ENCODE data around the gene GGT1. TPM values are rescaled to one million over a fixed set of nuclear protein-coding genes. Genes with fewer than 3 reads are reported as not detected.
"Not testable (repeated sequence)": the region's sequence is repeated elsewhere in the genome, so short reads cannot be mapped to it uniquely, and the experiment has no call there.

Gene GGT1
- total and polyA plus RNA-seq, 2 of the 8 experiments (the other 6 are each of a cell fraction or from before 2014, with no cell fraction given), result 14.4 to 29.2 TPM

DNA sequence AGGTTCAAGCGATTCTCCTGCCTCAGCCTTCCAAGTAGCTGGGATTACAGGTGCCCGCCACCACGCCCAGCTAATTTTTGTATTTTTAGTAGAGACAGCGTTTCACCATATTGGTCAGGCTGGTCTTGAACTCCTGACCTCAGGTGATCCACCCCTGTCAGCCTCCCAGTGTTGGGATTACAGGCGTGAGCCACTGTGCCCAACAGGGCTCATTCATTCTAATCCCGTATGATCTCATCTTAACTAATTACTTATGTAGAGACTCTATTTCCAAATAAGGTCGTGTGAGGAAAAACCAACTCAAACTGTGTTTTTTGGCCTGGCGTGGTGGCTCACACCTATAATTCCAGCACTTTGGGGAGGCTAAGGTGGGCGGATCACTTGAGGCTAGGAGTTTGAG is 5.9 kb upstream of the GGT1 start:
- FAIRE-seq; H4K20me1 ChIP-seq (replicated peaks in 1 of 2; ENCODE audit: control insufficient read depth in 1 of 2, insufficient read depth in 2 of 2, low read length in 2 of 2); H3K56ac ChIP-seq (replicated peaks; ENCODE audit: insufficient read length, low read depth, low read length); H2BK120ac ChIP-seq (replicated peaks; ENCODE audit: low read depth, low read length); H3K4me3 ChIP-seq (ENCODE audit: extremely low read depth in 1 of 4, insufficient read depth in 2 of 4, low read depth in 3 of 4, low read length in 4 of 4); H4K5ac ChIP-seq (ENCODE audit: insufficient read length, low read depth, low read length); H3K18ac ChIP-seq (ENCODE audit: extremely low read depth, low read length); H2AK5ac ChIP-seq (ENCODE audit: low read depth, low read length); H2BK12ac ChIP-seq (ENCODE audit: low read depth, low read length); CTCF ChIA-PET (ENCODE audit: partially characterized antibody); H3K4ac ChIP-seq (replicated peaks; ENCODE audit: insufficient read length, low read depth, low read length); H3K79me2 ChIP-seq (ENCODE audit: control insufficient read depth in 1 of 2, insufficient read depth in 2 of 2, low read length in 2 of 2); H2AFZ ChIP-seq (ENCODE audit: low read length); H3K23ac ChIP-seq (ENCODE audit: insufficient read length); H3K4me2 ChIP-seq (ENCODE audit: insufficient read depth in 1 of 2, low read depth in 2 of 2, low read length in 2 of 2); H3K36me3 ChIP-seq (ENCODE audit: control insufficient read depth in 2 of 4, insufficient read depth in 4 of 4, low read length in 3 of 4); DNase-seq (ENCODE audit: low read depth in 1 of 2, low spot score in 2 of 2); H2BK20ac ChIP-seq (ENCODE audit: low read length); H3K23me2 ChIP-seq (ENCODE audit: low read depth, low read length); H3K27ac ChIP-seq (ENCODE audit: low read depth, low read length); H3K27me3 ChIP-seq (replicated peaks in 1 of 4; ENCODE audit: control insufficient read depth in 3 of 4, extremely low read depth in 1 of 4, insufficient read depth in 3 of 4, low read length in 3 of 4); H3K14ac ChIP-seq (ENCODE audit: insufficient read length); H3K79me1 ChIP-seq (ENCODE audit: low read depth, low read length); H3K9me3 ChIP-seq (ENCODE audit: insufficient read depth in 2 of 2, low read depth in 1 of 2, low read length in 1 of 2); H4K8ac ChIP-seq (ENCODE audit: extremely low read depth, insufficient read depth, low read length); H4K91ac ChIP-seq (replicated peaks; ENCODE audit: insufficient read length, low read length); H2BK15ac ChIP-seq (ENCODE audit: low read length); H2BK5ac ChIP-seq (ENCODE audit: low read depth, low read length); H3K9ac ChIP-seq (replicated peaks in 1 of 4; ENCODE audit: extremely low read depth in 1 of 4, low read depth in 3 of 4, low read length in 3 of 4): not testable (repeated sequence)
- POLR2A ChIA-PET (ENCODE audit: partially characterized antibody), result interaction anchor here (0.7 to 1.7 kb wide), 2 partner anchors 9 to 13 kb away, joined by 3 to 6 read pairs; no protein-coding TSS in a partner anchor
- H3K4me1 ChIP-seq (replicated peaks in 1 of 4; ENCODE audit: control insufficient read depth in 3 of 4, insufficient read depth in 4 of 4, low read length in 3 of 4), result peaks cover 4 to 30% (median 16%) of the 10 kb centered on the region in 4 experiments
- WGBS, 2 experiments (ENCODE audit: extremely low coverage in 1 of 2, insufficient coverage in 1 of 2, insufficient read length in 1 of 2, insufficient replicate concordance in 2 of 2, low coverage in 1 of 2, low lambda C conversion rate in 2 of 2, missing lambda C conversion rate in 1 of 2), result 87% methylated on average over 9 of the region's 9 CpGs; no CpG with 5 or more reads in 1 of the 2 experiments
- 0 out of 2 replicates have a peak, but pooled peaks have one; percentile 42 for TF ChIP-seq SRF (IDR thresholded peaks at IDR 0.05; ENCODE audit: low read depth, low read length)

All from H1 (cell line).